HG02938 (cell line): Measurements from ENCODE around the gene WNT3.
"Not testable (repeated sequence)": the region's sequence is repeated elsewhere in the genome, so short reads cannot be mapped to it uniquely, and the experiment has no call there.

Experiments used
- ATAC-seq: cut with Tn5 transposase; IDR thresholded peaks from one replicate; pipeline ENCODE4 v1.9.1; 2021; ENCODE audit warnings: mild to moderate bottlenecking, moderate library complexity; ENCODE audit not compliant: unreplicated experiment

Gene WNT3

DNA sequence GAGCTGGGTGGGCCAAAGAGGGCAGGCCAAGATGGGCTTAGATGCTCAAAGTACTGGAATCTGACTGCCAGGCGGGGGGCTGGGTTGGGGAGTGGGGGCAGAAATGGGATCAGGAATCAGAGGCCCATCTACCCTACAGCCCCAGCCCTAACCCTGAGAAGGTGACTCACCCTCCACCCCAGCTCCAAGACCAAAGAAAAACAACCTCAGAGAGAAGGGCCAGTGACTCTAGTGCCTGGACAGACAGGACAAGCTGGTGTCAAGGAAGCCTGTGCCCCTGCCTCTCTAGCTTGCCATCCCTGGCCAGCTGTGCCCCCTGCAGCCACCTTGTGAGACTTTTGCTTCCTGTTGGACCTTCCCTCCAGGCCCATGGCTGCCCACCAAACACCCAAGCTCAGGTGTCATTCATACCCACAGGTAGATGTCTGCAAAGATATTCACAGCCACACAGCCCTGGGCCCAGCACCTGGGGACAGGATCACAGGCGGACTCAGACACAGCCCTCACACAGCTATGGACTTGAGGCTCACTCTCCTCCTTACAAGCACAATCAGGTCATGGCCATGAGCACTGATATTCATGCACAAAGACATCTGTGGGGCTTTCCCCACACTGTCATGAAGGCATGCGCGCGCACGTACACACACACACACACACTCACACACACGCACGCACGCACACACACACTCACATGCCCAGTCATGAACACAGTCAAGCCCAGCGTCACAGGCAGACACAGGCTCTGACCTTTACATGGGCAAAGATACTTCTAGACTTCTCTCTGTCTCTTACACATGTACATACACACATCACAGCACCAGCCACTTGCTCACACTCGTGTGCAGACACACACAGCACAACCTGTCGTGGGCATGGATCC, 2.8 kb downstream of the WNT3 start:
- no peak for ATAC-seq

DNA sequence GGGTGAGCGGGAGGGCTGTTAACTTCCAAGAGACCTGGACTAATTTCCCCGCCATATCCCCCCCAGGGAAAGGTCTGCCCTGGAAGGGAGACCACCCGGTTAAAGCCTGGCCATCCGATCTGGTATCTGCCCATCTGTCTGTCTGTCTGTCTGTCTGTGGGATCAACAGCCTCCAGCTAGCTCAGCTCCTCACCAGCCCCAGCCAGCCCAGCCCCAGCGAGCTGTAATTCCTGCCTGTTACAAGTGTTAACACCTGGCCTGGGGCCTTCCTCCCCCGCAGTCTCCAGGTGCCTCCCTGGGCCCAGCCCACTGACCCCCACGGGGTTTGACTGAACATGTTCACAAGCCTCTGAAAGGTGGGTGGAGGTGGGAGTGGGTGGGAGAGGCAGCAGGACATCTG, 4.0 kb downstream of the WNT3 start:
- no peak for ATAC-seq

DNA sequence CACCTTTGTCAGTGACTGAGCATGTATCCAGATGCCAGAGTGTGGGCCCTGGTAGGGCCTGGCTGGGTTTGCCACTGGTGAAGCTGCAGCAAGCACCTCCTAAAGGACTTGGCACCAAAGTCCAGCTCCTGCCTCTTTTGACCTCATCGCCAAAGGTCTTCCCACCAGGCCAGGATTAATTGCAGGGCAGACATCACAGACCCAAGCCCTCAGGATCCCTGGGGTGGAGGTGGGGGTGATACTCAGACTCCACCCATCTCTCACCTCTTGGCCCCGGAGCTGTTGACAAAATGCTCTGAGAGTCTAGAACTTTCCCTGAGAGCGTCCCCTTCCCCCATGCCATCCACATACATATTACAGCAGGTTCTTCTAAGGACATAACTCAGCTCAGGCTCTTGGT, 4.6 kb downstream of the WNT3 start:
- no peak for ATAC-seq

DNA sequence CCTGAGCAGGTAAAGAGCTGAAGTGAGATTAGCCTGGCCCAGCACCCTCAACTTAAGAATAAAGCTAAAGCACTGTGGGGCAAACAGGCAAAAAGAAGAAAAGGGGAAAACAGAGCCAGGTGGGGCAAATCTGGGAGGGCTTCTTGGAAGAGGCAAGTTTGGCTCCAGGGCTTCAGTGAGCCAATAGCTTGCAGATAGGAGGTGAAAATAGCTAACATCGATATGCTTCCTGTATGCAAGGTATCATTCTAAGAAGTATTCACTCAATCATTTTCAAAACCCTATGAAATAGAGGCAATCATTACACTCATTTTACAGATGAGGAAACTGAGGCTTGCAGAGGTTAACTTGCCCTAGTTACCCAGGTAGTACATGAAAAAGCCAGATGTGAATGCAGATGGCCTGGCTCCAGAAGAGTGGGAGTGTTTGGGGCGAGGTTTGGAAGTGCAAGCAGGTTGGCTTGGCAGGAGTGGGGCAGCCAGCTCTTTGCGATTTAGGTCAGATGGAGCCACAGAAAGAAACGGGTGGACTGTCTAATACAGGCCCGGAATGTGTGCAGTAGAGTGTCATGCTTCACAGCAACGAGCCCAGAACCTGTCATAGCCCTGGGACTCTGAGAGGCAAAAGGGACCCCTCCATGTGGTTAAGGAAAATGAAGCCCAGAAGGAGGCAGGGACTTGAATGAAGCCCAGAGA, 5.7 kb downstream of the WNT3 start:
- no peak for ATAC-seq

DNA sequence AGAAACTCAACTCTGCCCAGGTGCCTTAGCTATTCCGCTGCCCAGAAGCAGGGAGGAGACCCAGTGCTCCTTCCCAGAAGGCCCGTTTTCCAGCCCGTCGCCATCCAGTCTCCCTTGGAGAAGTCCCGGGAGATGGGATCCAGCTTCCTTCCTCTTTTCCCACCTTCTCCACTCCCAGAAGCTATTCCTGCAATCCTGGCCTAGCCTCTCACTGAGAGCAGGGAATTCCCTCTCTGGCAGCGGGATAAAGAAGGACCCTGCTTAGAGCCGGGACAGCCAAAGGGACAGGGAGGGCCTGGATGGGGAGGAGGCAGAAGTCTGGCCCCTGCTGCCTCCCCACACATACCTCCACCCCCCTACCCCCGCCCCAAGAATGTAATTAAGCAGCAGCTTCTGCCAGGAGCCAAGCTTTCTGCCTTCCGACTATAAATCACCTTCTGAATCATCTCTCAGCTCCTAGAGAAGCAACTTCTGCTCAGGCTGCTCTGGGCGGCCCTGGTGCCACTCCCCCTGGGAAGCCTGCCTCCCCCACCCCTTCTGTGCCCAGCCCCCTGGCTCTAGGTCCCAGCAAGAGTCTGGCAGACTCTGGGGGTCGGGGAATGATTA, 6.4 kb downstream of the WNT3 start:
- ATAC-seq = no peak

DNA sequence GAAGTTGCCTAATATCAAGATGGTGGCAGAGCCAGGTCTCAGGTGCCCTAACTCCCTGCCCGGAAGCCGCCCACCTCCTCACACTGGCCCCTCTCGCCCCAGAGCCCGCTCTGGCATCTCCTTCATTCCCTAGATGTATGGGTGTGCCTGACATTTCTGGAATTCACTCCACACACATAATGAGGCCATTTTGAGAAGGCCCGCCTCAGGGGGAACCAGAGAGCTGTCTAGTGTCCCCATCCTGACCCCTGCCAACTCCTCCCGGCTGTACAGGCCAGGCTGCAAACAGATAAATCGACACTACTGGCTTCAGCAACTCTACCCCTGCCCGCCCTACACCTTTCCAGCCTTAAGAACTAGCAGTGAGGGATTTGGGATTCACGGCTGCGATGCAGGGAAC, 7.7 kb downstream of the WNT3 start:
- no peak for ATAC-seq

DNA sequence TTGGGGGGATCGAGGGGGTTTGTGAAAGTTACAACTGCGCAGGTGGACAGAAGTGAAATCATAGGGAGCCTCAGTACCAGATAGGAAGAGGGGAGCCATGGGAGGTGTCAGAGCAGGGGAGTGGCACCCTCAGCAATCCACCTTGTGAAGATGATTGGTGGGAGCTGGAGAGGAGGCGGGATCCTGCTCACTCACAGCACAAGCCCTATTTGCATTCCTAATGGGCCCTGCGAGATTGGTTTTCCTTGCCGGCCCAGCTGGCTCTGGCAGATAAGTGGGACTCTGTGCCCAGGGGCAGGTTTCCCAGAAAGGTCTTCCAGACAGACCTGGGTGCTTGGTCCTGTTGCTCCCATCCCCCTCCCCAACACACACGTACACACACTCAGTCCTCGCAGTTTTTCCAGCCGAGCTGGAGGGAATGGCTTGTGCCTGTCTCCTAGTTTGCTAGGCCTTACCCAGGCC, 9.4 kb downstream of the WNT3 start:
- ATAC-seq = no peak

DNA sequence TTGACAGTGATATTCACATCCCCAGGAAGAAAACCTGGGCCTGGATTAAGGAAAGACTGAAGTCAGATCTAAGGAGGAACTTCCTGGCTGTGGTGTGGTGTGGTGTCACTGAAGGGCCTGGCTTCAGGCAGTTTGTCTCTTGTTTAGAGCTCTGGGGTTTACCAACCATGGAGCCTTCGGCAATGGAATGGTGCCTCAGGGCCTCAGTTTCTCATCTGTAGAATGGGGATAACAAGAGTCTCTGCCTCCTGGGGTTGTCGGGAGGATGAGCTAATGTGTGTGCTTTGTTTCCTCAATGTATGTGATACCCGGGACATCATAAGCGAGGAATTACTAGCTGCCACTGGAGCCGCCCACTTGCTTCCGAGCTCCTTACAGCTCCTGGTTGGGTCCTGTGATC, 12.7 kb downstream of the WNT3 start:
- ATAC-seq = no peak

DNA sequence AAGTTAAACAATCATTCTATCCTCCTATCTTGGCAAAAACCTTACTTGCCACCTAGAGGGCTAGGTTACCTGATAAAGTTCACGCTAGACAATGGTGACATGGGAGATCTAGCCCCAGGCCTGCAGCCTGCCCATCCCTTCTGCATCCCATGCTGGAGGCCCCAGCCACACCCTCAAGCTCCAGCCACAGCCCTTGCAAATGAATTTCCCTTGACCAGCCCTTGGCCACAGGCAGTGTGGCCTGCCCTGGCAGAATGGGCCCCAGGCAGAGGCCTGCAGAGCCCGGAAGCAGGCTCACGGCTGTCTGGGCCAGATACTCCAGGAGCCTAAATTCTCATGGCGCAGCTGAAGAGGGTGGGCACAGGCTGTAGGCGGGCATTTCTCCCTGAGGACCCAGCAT, 14.9 kb downstream of the WNT3 start:
- no peak for ATAC-seq

DNA sequence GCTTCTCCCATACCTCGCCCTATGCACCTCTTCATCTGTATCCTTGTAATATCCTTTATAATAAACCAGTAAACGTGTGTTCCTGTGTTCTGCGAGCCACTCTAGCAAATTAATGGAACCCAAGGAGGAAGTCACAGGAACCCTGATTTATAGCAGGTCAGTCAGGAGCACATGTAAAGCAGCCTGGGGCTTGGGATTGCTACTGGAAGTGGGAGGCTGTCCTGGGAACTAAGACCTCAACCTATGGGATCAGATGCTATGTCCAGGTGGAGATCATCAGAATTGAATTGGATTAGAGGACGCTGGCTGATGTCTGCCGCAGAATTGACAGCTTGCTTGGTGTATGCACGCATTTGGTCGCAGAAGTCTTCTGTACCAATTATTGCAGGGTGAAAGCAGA, 15.7 kb downstream of the WNT3 start:
- ATAC-seq = no peak

DNA sequence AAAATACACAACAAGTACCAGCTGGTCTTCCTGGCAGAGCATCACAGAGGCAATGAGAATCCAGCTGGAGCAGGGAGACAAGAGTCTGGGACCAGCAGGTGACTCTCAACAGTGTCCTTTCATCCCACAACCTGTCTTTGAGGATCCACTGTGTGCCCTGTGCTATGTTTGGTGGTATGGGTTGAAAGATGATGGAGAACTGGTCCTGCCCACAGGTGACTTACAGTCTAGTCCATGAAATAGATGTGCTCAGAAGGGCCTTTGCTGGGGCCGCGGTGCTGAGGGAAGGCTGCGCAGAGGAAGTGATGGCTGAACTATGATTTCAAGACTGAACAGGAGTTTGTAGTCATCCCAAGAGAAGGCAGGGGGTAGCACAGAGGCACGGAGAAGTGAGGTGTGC, 17.9 kb downstream of the WNT3 start:
- ATAC-seq = no peak

DNA sequence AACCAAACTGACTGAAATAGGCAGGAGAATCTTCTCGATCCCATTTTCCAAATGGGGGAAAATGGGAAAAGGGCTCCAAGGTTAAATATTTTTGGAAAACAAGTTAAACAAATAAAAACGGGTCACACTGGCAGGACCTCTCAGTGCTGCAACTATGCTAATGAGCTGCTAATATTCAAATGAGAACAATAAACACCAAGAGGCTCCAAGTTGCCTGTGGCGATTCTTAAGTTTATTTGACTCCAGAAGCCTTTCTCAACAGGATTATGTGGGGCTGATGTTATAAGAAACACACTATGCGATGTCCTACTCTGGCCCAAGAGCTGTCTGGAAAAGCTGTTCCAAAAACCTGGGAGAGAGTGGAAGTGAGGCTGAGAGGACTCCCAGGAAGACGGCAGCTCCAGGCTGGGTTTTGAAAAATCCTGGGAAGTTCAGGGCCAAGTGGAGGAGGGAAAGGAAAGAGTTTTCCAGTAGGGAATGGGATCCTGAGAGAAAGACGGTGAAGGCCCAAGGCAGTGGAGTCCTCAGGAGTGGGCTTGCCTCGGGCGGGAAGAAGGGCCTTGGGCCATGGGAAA, 21.4 kb downstream of the WNT3 start:
- ATAC-seq = no peak

DNA sequence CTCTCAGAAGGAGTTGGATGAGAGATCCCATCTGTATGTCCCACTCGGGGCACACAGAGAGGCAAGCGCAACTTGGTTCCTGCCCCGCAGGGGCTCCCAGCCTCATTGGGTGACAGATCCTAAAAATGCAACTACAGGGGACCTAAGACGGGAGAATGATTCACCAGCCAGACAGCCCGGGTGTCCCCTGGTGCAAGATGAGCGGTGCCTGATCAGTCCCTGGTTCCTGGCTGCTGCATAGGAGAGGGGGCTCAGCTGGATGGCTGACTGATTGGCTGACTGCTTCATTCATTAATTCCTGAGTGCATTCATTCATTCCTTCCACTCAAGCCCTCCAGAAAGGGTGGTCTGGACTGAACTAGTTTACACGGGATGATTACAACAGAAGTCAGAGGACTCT, 22.0 kb downstream of the WNT3 start:
- ATAC-seq = no peak

DNA sequence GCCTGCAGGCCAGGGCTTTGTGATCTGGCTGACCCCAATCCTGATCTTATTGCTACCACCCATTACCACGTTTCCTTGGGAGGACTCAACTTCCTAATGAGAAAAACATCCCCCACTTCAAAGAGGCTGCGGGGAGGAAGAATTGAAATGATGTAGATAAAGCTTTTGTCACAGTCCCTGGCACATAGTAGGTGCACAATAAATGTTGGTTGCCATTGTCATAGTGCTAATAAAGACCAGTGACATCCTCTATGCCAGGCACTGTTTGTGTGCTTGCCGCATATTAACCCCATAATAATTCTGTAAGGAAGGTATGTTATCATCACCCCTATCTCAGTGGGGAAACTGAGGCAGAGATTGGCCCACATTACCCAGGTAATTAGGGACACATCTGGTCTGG, 22.4 kb downstream of the WNT3 start:
- ATAC-seq = no peak

DNA sequence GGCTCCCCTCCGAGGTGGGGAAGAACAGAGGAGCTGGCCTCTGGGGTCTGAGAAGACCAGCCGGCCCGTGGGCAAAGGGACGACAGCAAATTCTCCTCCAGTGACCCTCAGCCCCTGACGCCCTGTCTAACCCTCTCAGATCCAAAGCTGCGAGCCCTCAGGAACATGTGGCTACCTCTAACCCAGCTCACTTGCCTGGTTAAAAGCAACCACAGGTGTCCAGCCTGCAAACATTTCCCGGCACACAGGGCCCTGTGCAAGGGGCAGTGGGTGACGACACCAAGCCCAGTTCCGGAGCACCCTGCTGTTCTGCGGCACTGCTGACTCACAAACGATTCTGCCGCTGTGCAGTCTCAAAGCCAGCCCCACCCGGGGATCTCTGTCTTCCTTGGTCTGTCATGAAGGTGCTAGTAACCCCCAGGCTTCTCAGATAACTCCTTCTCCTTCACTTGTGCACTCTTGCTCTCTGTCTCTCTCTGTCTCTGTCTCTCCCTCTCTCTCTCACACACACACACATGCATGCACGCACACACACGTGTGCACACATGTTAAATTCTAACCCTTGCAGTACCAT, 23.0 kb downstream of the WNT3 start:
- ATAC-seq = no peak

DNA sequence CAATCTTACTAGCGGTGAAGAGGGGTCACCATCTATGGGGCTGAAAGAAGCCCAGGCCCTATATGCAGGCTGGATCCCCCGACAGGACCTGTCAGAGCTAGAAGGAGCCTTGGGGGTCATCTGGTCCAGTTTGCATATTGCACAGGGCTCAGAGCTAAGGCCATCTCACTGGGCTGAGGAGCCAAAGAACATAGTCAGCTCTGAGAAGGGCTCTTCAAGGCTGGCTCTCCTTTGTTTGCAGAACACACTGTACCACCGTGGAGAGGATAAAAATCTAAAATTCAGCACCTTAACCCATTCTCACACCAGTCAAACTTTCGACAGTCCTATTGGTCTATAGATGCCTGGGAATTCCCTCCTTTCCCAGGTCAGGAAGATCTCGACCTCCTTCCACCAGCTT, 24.2 kb downstream of the WNT3 start:
- ATAC-seq = no peak

DNA sequence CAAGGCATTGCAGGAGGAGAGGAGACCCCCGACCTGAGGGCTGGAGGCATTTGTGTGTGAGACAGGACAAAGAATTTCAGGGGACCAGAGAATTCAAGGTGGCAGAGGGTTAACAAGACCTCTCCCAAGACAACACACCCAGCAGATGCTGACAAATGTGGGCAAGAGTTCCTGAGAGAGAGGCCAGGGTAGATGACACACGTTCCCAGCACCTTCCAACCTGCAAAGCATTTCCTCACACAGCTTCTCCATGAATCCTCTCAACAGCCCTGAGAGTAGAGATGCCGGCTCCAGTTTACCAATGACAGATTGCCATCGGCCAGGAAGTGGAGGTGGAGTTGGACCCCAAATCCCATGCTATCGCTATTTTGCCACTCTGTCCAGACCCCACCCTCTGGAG, 25.0 kb downstream of the WNT3 start:
- ATAC-seq = no peak

DNA sequence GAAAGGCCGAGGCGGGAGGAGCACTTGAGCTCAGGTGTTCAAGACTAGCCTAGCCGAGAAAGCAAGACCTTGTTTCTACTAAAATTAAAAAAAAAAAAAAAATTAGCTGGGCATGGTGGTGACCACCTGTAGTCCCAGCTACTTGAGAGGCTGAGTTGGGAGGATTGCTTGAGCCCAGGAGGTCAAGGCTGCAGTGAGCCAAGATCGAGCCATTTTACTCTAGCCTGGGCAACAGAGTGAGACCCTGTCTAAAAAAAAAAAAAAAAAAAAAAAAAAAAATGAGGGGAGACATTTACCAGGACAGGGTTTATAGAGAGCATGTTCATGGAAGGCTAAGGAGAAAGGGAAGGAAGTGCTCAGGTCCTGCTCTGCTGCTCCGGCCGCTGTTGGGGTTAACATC, 25.5 kb downstream of the WNT3 start:
- ATAC-seq = not testable (repeated sequence)

DNA sequence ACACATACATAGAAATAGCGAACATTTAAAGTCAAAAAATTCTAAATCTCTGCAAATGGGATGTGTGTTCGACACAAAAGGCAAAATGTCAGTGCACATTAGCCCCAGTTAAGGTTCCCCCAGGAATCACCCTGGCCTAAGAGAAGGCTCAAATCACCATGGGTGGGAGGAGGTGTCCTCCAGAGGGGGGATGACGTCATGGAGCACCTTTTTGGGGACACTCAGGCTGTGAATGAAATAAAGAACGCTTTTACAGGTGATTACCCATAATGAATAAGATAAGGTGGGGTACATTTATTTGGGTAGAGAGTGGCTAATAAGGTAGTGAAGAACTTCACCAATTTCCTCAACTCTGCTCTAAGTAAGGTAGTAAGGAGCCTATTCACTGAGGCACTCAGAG, 26.4 kb downstream of the WNT3 start:
- ATAC-seq = no peak

DNA sequence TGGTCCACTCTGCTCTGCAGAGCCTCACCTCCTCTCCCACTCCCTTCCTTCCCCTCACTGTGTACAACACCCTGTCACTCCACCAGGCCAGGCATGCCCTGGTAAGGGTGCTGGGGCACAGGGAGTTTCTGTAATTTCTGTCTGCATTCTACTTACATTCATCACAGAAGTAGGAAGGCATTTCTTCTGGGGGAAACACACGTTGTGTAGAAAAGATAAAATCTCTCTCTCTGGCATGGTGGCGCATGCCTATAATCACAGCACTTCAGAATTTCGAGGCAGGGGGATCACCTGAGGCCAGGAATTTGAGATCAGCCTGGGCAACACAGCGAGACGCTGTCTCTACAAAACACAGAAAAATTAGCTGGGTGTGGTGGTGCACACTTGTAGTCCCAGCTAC, 27.0 kb downstream of the WNT3 start:
- no peak for ATAC-seq

DNA sequence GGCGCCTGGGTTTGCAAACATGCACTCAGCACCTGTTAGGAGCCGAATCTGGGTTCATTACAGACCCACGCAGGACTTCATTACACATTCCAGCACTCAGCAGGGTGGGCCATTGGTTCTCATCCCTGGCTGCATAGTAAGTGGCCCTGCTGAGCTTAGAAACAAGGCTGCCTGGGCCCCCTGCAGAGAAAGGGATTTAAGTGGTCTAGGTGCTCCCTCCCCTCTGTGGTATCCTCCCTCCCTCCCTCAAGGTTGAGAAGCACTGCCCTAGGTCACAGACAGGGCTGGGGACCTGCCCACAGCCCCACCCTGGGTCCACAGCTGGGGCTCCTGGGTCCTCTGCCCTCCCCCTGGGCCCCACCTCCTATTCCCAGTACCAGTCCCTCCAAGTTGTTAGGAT, 28.3 kb downstream of the WNT3 start:
- ATAC-seq = no peak
